DND-41 (cell line): ENCODE results near the gene BCL2A1.
"Not testable (repeated sequence)": the region's sequence is repeated elsewhere in the genome, so short reads cannot be mapped to it uniquely, and the experiment has no call there.

Experiments used
- ATAC-seq: fragments of 200-7000 bp; cut with Tn5 transposase; 3 replicates; pipeline ENCODE4 v1.9.1; 2021; ENCODE audit warnings: low read depth; ENCODE audit not compliant: insufficient read depth
- DNase-seq: peaks from one replicate; pipeline ENCODE4 v3.0.0-alpha.2; 2020
- H2AFZ ChIP-seq: 2 replicates; pipeline ENCODE4 v1.6.0; 2012; ENCODE audit warnings: low read depth, low read length
- H3K27ac ChIP-seq: 2 replicates; pipeline ENCODE4 v1.5.1; 2012; ENCODE audit warnings: low read length, inconsistent platforms
- H3K27me3 ChIP-seq: fragments of 200-600 bp; sonication (generic); 2 replicates; pipeline ENCODE4 v1.6.0; 2012; ENCODE audit warnings: low read length, mild to moderate bottlenecking, inconsistent platforms; ENCODE audit not compliant: insufficient read depth, poor library complexity
- H3K36me3 ChIP-seq: 2 replicates; pipeline ENCODE4 v1.5.1; 2012; ENCODE audit warnings: low read length, inconsistent platforms; ENCODE audit not compliant: insufficient read depth
- H3K4me1 ChIP-seq: 2 replicates; pipeline ENCODE4 v1.5.1; 2012; ENCODE audit warnings: mild to moderate bottlenecking, low read length; ENCODE audit not compliant: insufficient read depth
- H3K4me2 ChIP-seq: 2 replicates; pipeline ENCODE4 v1.6.0; 2012; ENCODE audit warnings: mild to moderate bottlenecking, moderate library complexity, low read length, inconsistent platforms; ENCODE audit not compliant: insufficient read depth
- H3K4me3 ChIP-seq, 2 experiments: fragments of 200-600 bp in 1 of 2; shearing (Covaris generic) in 1 of 2; 2 replicates each; pipeline ENCODE4 v1.5.1; 2012 to 2016; ENCODE audit warnings: inconsistent platforms in 2 of 2, low read length in 2 of 2, mild to moderate bottlenecking in 2 of 2, low read depth in 1 of 2, moderate library complexity in 1 of 2
- H3K79me2 ChIP-seq: 2 replicates; pipeline ENCODE4 v1.6.0; 2012; ENCODE audit warnings: low read length, inconsistent platforms; ENCODE audit not compliant: insufficient read depth
- H3K9ac ChIP-seq: 2 replicates; pipeline ENCODE4 v1.6.0; 2012; ENCODE audit warnings: low read depth, mild to moderate bottlenecking, inconsistent platforms, low read length, moderate library complexity
- H3K9me3 ChIP-seq: 2 replicates; pipeline ENCODE4 v1.5.1; 2012; ENCODE audit warnings: low read length, moderate library complexity, mild to moderate bottlenecking, inconsistent platforms; ENCODE audit not compliant: insufficient read depth, severe bottlenecking
- H4K20me1 ChIP-seq: 2 replicates; pipeline ENCODE4 v1.6.0; 2012; ENCODE audit warnings: low read length; ENCODE audit not compliant: insufficient read depth
- EZH2 ChIP-seq: IDR thresholded peaks from 3 replicates; pipeline ENCODE4 v1.6.1; 2012; ENCODE audit warnings: borderline replicate concordance, low read depth, mild to moderate bottlenecking, moderate library complexity, low read length, inconsistent platforms; ENCODE audit not compliant: severe bottlenecking
- TF ChIP-seq, protein P1 (sequence below): IDR thresholded peaks from 2 replicates; pipeline ENCODE4 v1.5.1; 2012; ENCODE audit warnings: borderline replicate concordance, low read length, moderate library complexity, mild to moderate bottlenecking; ENCODE audit not compliant: poor library complexity, severe bottlenecking; ENCODE audit errors: extremely low read depth

The BCL2A1 gene

DNA sequence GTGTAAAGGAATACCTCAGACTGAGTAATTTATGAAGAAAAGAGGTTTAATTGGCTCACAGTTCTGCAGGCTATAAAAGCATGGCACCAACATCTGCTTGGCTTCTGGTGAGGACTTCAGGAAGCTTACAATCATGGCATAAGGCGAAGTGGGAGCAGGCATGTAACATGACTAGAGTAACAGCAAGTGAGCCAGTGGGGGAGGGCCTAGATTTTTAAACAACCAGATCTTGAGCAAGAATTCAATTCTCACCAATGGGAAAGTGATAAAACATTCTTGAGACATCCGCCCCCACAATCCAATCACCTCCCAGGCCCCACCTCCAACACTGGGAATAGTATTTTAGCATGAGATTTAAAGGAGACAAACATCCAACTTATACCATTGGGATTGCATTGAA is 44.2 kb upstream of the BCL2A1 start:
- Histone ChIP-seq H3K79me2 (no peaks in the 10 kb centered on the region), H3K27ac (no peak overlapping the region), H3K9ac (no peak overlapping the region), H3K36me3 (no peaks in the 10 kb centered on the region), H4K20me1 (no peaks in the 10 kb centered on the region), H2AFZ (no peak overlapping the region), H3K27me3 (no peaks in the 10 kb centered on the region), H3K4me1 (no peaks in the 10 kb centered on the region), H3K4me3 (no peak overlapping the region), H3K4me2 (no peak overlapping the region), H3K9me3 (no peaks in the 10 kb centered on the region)
- no peak for DNase-seq
- no peak for TF ChIP-seq EZH2
- TF ChIP-seq, protein P1, sequence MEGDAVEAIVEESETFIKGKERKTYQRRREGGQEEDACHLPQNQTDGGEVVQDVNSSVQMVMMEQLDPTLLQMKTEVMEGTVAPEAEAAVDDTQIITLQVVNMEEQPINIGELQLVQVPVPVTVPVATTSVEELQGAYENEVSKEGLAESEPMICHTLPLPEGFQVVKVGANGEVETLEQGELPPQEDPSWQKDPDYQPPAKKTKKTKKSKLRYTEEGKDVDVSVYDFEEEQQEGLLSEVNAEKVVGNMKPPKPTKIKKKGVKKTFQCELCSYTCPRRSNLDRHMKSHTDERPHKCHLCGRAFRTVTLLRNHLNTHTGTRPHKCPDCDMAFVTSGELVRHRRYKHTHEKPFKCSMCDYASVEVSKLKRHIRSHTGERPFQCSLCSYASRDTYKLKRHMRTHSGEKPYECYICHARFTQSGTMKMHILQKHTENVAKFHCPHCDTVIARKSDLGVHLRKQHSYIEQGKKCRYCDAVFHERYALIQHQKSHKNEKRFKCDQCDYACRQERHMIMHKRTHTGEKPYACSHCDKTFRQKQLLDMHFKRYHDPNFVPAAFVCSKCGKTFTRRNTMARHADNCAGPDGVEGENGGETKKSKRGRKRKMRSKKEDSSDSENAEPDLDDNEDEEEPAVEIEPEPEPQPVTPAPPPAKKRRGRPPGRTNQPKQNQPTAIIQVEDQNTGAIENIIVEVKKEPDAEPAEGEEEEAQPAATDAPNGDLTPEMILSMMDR, result no peak
- ATAC-seq, result no peak

DNA sequence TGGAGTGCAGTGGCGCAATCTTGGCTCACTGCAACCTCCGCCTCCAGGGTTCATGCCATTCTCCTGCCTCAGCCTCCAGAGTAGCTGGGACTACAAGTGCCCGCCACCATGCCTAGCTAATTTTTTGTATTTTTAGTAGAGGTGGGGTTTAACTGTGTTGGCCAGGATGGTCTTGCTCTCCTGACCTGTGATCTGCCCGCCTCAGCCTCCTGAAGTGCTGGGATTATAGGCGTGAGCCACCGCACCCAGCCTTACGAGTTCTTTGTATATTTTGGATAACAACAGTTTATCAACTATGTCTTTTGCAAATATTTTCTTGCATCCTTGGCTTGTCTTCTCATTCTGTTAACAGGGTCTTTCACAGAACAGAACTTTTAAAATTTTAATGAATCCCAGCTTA is 43.2 kb upstream of the BCL2A1 start:
- not testable (repeated sequence) for H3K4me2 ChIP-seq, H3K27ac ChIP-seq, H3K79me2 ChIP-seq, H4K20me1 ChIP-seq, H3K9ac ChIP-seq, H3K36me3 ChIP-seq, H3K9me3 ChIP-seq, H3K4me1 ChIP-seq, H2AFZ ChIP-seq, ATAC-seq, H3K4me3 ChIP-seq, H3K27me3 ChIP-seq, DNase-seq

GRCh38 chr15:80012060-80012726 is 41.2 kb upstream of the BCL2A1 start:
- H3K9ac ChIP-seq, result no peak overlapping the region
- TF ChIP-seq EZH2, result no peak
- TF ChIP-seq, protein P1, result no peak
- H3K36me3 ChIP-seq, result no peaks in the 10 kb centered on the region
- no peaks in the 10 kb centered on the region for H3K4me1 ChIP-seq
- no peak overlapping the region for H3K4me2 ChIP-seq
- H3K27me3 ChIP-seq, result no peaks in the 10 kb centered on the region
- no peak overlapping the region for H3K27ac ChIP-seq
- H4K20me1 ChIP-seq, result no peaks in the 10 kb centered on the region
- no peaks in the 10 kb centered on the region for H3K9me3 ChIP-seq
- H3K79me2 ChIP-seq, result no peaks in the 10 kb centered on the region
- no peak overlapping the region for H3K4me3 ChIP-seq
- H2AFZ ChIP-seq, result no peak overlapping the region
- ATAC-seq (no peak), DNase-seq (no peak)

DNA sequence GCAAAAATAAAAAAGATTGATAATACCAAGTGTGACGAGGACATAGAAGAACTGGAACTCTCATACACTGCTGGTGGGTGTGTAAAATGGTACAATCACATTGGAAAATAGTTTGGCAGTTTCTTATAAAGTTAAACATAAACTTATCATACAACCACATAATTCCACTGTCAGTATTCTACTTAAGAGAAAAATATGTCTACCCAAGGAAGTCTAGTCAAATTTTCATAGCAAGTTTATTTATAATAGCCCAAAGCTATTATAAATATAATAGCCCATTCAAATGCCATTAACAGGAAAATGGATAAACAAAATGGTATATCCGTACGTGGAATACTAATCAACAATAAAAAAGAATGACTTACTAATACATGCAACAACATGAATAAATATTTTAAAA is 40.6 kb upstream of the BCL2A1 start:
- DNase-seq (no peak), ATAC-seq (no peak)
- H2AFZ ChIP-seq, result no peak overlapping the region
- H3K27ac ChIP-seq, result no peak overlapping the region
- no peak overlapping the region for H3K9ac ChIP-seq
- H3K4me3 ChIP-seq, result no peak overlapping the region
- no peak overlapping the region for H3K4me2 ChIP-seq
- H3K9me3 ChIP-seq, result no peaks in the 10 kb centered on the region
- no peak for TF ChIP-seq EZH2
- TF ChIP-seq, protein P1, result no peak
- no peaks in the 10 kb centered on the region for H4K20me1 ChIP-seq
- no peaks in the 10 kb centered on the region for H3K4me1 ChIP-seq
- no peaks in the 10 kb centered on the region for H3K27me3 ChIP-seq
- H3K36me3 ChIP-seq, result no peaks in the 10 kb centered on the region
- H3K79me2 ChIP-seq, result no peaks in the 10 kb centered on the region

DNA sequence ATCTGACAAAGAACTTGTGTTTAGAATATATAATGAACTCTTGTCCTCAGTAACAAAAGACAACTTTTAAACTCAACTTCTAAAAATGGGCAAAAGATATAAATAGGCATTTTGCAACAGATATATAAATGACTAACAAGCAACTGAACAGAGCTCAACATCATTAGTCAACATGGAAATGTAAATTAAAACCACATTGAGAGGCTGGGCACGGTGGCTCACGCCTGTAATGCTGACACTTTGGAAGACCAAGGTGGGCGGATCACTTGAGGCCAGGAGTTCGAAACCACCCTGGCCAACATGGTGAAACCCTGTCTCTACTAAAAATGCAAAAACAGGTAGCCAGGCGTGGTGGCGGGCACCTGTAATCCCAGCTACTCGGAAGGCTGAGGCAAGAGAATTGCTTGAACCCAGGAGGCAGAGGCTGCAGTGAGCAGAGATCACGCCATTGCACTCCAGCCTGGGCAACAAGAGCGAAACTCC is 40.1 kb upstream of the BCL2A1 start:
- H3K27ac ChIP-seq, H3K9ac ChIP-seq, H3K4me1 ChIP-seq, H3K79me2 ChIP-seq, H2AFZ ChIP-seq, DNase-seq, H3K4me3 ChIP-seq, H3K9me3 ChIP-seq, H4K20me1 ChIP-seq, H3K36me3 ChIP-seq, H3K27me3 ChIP-seq, ATAC-seq, H3K4me2 ChIP-seq: not testable (repeated sequence)
